HCT116 (cell line): Measurements from ENCODE around the gene HBB. TPM values are rescaled to one million over a fixed set of nuclear protein-coding genes. Genes with fewer than 3 reads are reported as not detected.

Source experiments
- ATAC-seq: fragments of 200-7000 bp; cut with Tn5 transposase; 2 replicates; pipeline ENCODE4 v1.9.1; 2020; ENCODE audit warnings: mild to moderate bottlenecking, moderate library complexity
- BruUV-seq: library from RNA; stranded (reverse); fragments of 400-500 nt; replicated peaks from 2 replicates; lab custom pipeline; 2021; lab: Mats Ljungman, UMichigan
- CTCF ChIA-PET: fragments of 300-600 bp; sonication (Branson Sonifier 250); formaldehyde crosslinking; loops from one replicate; lab custom pipeline; 2021; ENCODE audit warnings: antibody characterized with exemption; lab: Charles Lee
- POLR2A ChIA-PET: fragments of 300-600, 350-600 bp; sonication (Branson Sonifier 250); formaldehyde crosslinking; loops from one replicate; lab custom pipeline; 2021; ENCODE audit warnings: antibody characterized with exemption; lab: Charles Lee
- RAD21 ChIA-PET, 2 experiments: fragments of 300-600 bp; sonication (Branson Sonifier 250); formaldehyde crosslinking; loops; one replicate each; lab custom pipeline; 2023; ENCODE audit warnings: low total read pairs in 2 of 2; ENCODE audit not compliant: uncharacterized antibody in 2 of 2, unreplicated experiment in 2 of 2, low non-redundant PET in 1 of 2; lab: Charles Lee
- DNase-seq: peaks from one replicate; pipeline ENCODE4 v3.0.0-alpha.2; 2010; ENCODE audit warnings: low read depth, low spot score
- H2AFZ ChIP-seq: fragments of 200-600 bp; shearing (Covaris generic), sonication (generic); 2 replicates; pipeline ENCODE4 v1.6.1; 2017; ENCODE audit warnings: low read depth, mixed run types, mixed read lengths, antibody characterized with exemption, low read length; ENCODE audit not compliant: poor library complexity, severe bottlenecking
- H3K27ac ChIP-seq: 2 replicates; pipeline ENCODE4 v1.5.1; 2012; ENCODE audit warnings: low read depth, low read length
- H3K27me3 ChIP-seq: fragments of 200-600 bp; sonication (generic); 2 replicates; pipeline ENCODE4 v1.6.1; 2016; ENCODE audit warnings: mixed run types, low read length, mixed read lengths; ENCODE audit not compliant: insufficient read depth
- H3K36me3 ChIP-seq, 2 experiments: fragments of 200-500 bp in 1 of 2; fragments of 200-600 bp in 1 of 2; sonication (Bioruptor generic) in 1 of 2; sonication (generic) in 1 of 2; 2 replicates each; pipeline versions ENCODE4 v1.5.1 to v1.6.1; 2014 to 2016; ENCODE audit warnings: low read length in 2 of 2, inconsistent platforms in 1 of 2, mixed read lengths in 1 of 2, mixed run types in 1 of 2; ENCODE audit not compliant: insufficient read depth in 2 of 2, control insufficient read depth in 1 of 2
- H3K4me1 ChIP-seq, 2 experiments: fragments of 200-600 bp in 1 of 2; sonication (generic) in 1 of 2; 2 replicates each; pipeline versions ENCODE4 v1.5.1 to v1.6.1; 2012 to 2017; ENCODE audit warnings: low read length in 2 of 2, inconsistent platforms in 1 of 2, mild to moderate bottlenecking in 1 of 2, mixed read lengths in 1 of 2, mixed run types in 1 of 2, moderate library complexity in 1 of 2; ENCODE audit not compliant: insufficient read depth in 2 of 2, control insufficient read depth in 1 of 2
- H3K4me2 ChIP-seq: fragments of 200-600 bp; sonication (generic); 2 replicates; pipeline ENCODE4 v1.6.1; 2017; ENCODE audit warnings: mixed run types, low read length, mixed read lengths
- H3K4me3 ChIP-seq, 2 experiments: fragments of 200-600 bp in 1 of 2; sonication (generic) in 1 of 2; replicated peaks in 1 of 2; 2 replicates each; pipeline ENCODE4 v1.5.1; 2011 to 2016; ENCODE audit warnings: low read length in 2 of 2, control low read depth in 1 of 2, low read depth in 1 of 2, mild to moderate bottlenecking in 1 of 2, mixed read lengths in 1 of 2, mixed run types in 1 of 2
- H3K79me2 ChIP-seq: fragments of 200-600 bp; sonication (generic); 2 replicates; pipeline ENCODE4 v1.6.1; 2017; ENCODE audit warnings: mild to moderate bottlenecking, mixed run types, low read length, moderate library complexity, mixed read lengths; ENCODE audit not compliant: insufficient read depth
- H3K9ac ChIP-seq: fragments of 200-600 bp; sonication (generic); 2 replicates; pipeline ENCODE4 v1.6.1; 2016; ENCODE audit warnings: low read length, mixed read lengths
- H3K9me2 ChIP-seq: fragments of 200-600 bp; sonication (generic), shearing (Covaris generic); 2 replicates; pipeline ENCODE4 v1.6.1; 2017; ENCODE audit warnings: mixed run types, mild to moderate bottlenecking, moderate library complexity; ENCODE audit not compliant: insufficient read depth
- H3K9me3 ChIP-seq, 2 experiments: fragments of 200-500 bp in 1 of 2; fragments of 200-600 bp in 1 of 2; sonication (Bioruptor generic) in 1 of 2; sonication (generic) in 1 of 2; 2 replicates each; pipeline ENCODE4 v1.6.1; 2014 to 2017; ENCODE audit warnings: low read length in 2 of 2, mixed read lengths in 2 of 2, inconsistent platforms in 1 of 2, low read depth in 1 of 2, mild to moderate bottlenecking in 1 of 2, mixed run types in 1 of 2, moderate library complexity in 1 of 2; ENCODE audit not compliant: control insufficient read depth in 1 of 2, insufficient read depth in 1 of 2
- H4K20me1 ChIP-seq: fragments of 200-600 bp; sonication (generic), shearing (Covaris generic); 2 replicates; pipeline ENCODE4 v1.6.1; 2017; ENCODE audit warnings: mixed run types, mild to moderate bottlenecking, moderate library complexity; ENCODE audit not compliant: insufficient read depth
- ATF3 ChIP-seq: IDR thresholded peaks from 2 replicates; pipeline ENCODE4 v1.6.1; 2012
- CBX3 ChIP-seq: IDR thresholded peaks from 2 replicates; pipeline ENCODE4 v1.6.1; 2012; ENCODE audit warnings: low read depth
- CTCF ChIP-seq, 3 experiments: fragments of 200-600 bp in 1 of 3; sonication (generic) in 1 of 3; IDR thresholded peaks in 2 of 3; conservative IDR thresholded peaks in 1 of 3; 2 replicates each; pipeline ENCODE4 v1.5.1; 2012 to 2017; ENCODE audit warnings: low read depth in 2 of 3, low read length in 2 of 3, antibody characterized with exemption in 1 of 3, borderline replicate concordance in 1 of 3, control low read depth in 1 of 3, mild to moderate bottlenecking in 1 of 3, mixed read lengths in 1 of 3, mixed run types in 1 of 3, moderate library complexity in 1 of 3; ENCODE audit not compliant: insufficient read depth in 1 of 3
- EGR1 ChIP-seq: IDR thresholded peaks from 2 replicates; pipeline ENCODE4 v1.6.1; 2012; ENCODE audit warnings: low read depth
- ELF1 ChIP-seq: IDR thresholded peaks from 2 replicates; pipeline ENCODE4 v1.6.1; 2012; ENCODE audit warnings: low read depth, borderline replicate concordance
- EZH2 ChIP-seq: fragments of 200-600 bp; sonication (generic); IDR thresholded peaks from 2 replicates; pipeline ENCODE4 v1.6.1; 2017; ENCODE audit warnings: antibody characterized with exemption, mixed run types
- EZH2phosphoT487 ChIP-seq: fragments of 200-600 bp; IDR thresholded peaks from 2 replicates; pipeline ENCODE4 v1.6.1; 2018; ENCODE audit warnings: antibody characterized with exemption, borderline replicate concordance
- FOSL1 ChIP-seq: IDR thresholded peaks from 2 replicates; pipeline ENCODE4 v1.6.1; 2012; ENCODE audit warnings: low read depth
- JUND ChIP-seq: IDR thresholded peaks from 2 replicates; pipeline ENCODE4 v1.6.1; 2012
- POLR2A ChIP-seq: IDR thresholded peaks from 2 replicates; pipeline ENCODE4 v1.7.0; 2011; ENCODE audit warnings: borderline replicate concordance; ENCODE audit not compliant: insufficient read depth, insufficient read length; ENCODE audit errors: extremely low read depth
- POLR2AphosphoS5 ChIP-seq: IDR thresholded peaks from 2 replicates; pipeline ENCODE4 v1.6.1; 2011; ENCODE audit warnings: mild to moderate bottlenecking, low read depth, low read length, moderate library complexity
- RAD21 ChIP-seq: IDR thresholded peaks from 2 replicates; pipeline ENCODE4 v1.6.1; 2012; ENCODE audit warnings: low read depth, mild to moderate bottlenecking
- REST ChIP-seq: IDR thresholded peaks from 2 replicates; pipeline ENCODE4 v1.6.1; 2012; ENCODE audit warnings: low read depth
- SIN3A ChIP-seq: IDR thresholded peaks from 2 replicates; pipeline ENCODE4 v1.6.1; 2012; ENCODE audit warnings: low read depth
- SP1 ChIP-seq: IDR thresholded peaks from 2 replicates; pipeline ENCODE4 v1.6.1; 2012; ENCODE audit warnings: low read depth
- SRF ChIP-seq: IDR thresholded peaks from 2 replicates; pipeline ENCODE4 v1.6.1; 2012; ENCODE audit warnings: low read depth
- TCF7L2 ChIP-seq: IDR thresholded peaks from 2 replicates; pipeline ENCODE4 v1.7.0; 2011; ENCODE audit warnings: borderline replicate concordance, inconsistent platforms; ENCODE audit not compliant: insufficient read depth, insufficient read length; ENCODE audit errors: extremely low read depth
- YY1 ChIP-seq: IDR thresholded peaks from 2 replicates; pipeline ENCODE4 v1.6.1; 2011; ENCODE audit warnings: low read length, low read depth, moderate library complexity, mild to moderate bottlenecking; ENCODE audit not compliant: insufficient replicate concordance; ENCODE audit errors: extremely low read depth
- ZNF274 ChIP-seq: fragments of 200-500 bp; sonication (Bioruptor generic); IDR thresholded peaks from 2 replicates; pipeline ENCODE4 v1.6.1; 2014; ENCODE audit warnings: mild to moderate bottlenecking, low read depth, low read length, inconsistent platforms
- intact Hi-C: fragments of 100-400 bp; cut with micrococcal nuclease; formaldehyde crosslinking; loops from 2 replicates; pipeline ENCODE4 v1.10.0; 2022
- total RNA-seq: library from RNA; stranded (reverse); gene quantifications from one replicate; pipeline ENCODE4 v1.2.1, GENCODE V29; 2021; ENCODE audit not compliant: unreplicated experiment

The HBB gene
- total RNA-seq, 1 experiment from 2014 or later = not detected

GRCh38 chr11:5275369-5276110 is 48.7 kb upstream of the HBB start:
- no peak for ATAC-seq
- H3K9ac ChIP-seq = no peak overlapping the region
- no TSS peak for BruUV-seq
- no peaks in the 10 kb centered on the region for H3K79me2 ChIP-seq
- H3K9me2 ChIP-seq = no peaks in the 10 kb centered on the region
- intact Hi-C loops = no loop called here
- RAD21 ChIA-PET = no interaction called here
- H2AFZ ChIP-seq = no peak overlapping the region
- CTCF ChIA-PET = no interaction called here
- H3K4me1 ChIP-seq = peaks cover 5 to 26% of the 10 kb centered on the region in 2 experiments
- H3K4me3 ChIP-seq = no peak overlapping the region
- H3K36me3 ChIP-seq = no peaks in the 10 kb centered on the region; a peak in 1 of 4 replicates
- no peak for DNase-seq
- TF ChIP-seq ZNF274 (no peak), CBX3 (no peak), SIN3A (no peak), JUND (no peak), EZH2 (no peak), POLR2A (no peak), TCF7L2 (no peak), EGR1 (no peak), ELF1 (no peak), CTCF (IDR thresholded peaks at IDR 0.05 in 2 of 3, conservative IDR thresholded peaks at IDR 0.05 in 1 of 3; ENCODE audit: borderline replicate concordance in 1 of 3, insufficient read depth in 1 of 3, low read depth in 2 of 3, low read length in 2 of 3) (no peak), RAD21 (no peak), EZH2phosphoT487 (no peak), REST (no peak), FOSL1 (no peak), ATF3 (no peak), YY1 (no peak), SP1 (no peak), POLR2AphosphoS5 (no peak), SRF (no peak)
- no peak overlapping the region for H3K4me2 ChIP-seq
- no peaks in the 10 kb centered on the region for H3K27me3 ChIP-seq
- no peak overlapping the region for H3K27ac ChIP-seq
- H4K20me1 ChIP-seq = no peaks in the 10 kb centered on the region
- no peaks in the 10 kb centered on the region for H3K9me3 ChIP-seq
- POLR2A ChIA-PET = no interaction called here
